Caki2 (cell line): ENCODE data around the gene UGGT2. TPM values are rescaled to one million over a fixed set of nuclear protein-coding genes. Genes with fewer than 3 reads are reported as not detected.
"Not testable (repeated sequence)": the region's sequence is repeated elsewhere in the genome, so short reads cannot be mapped to it uniquely, and the experiment has no call there.

Source experiments
- DNase-seq: peaks from one replicate; pipeline ENCODE4 v3.0.0-alpha.2; 2015; ENCODE audit warnings: low read depth
- in situ Hi-C: cut with HindIII; loops from 2 replicates; pipeline ENCODE4 v1.10.0; 2016; ENCODE audit warnings: low sequenced_read_pairs, low pct_unique_long_range_greater_than_20kb, mixed read lengths
- total RNA-seq: library from RNA; depleted of rRNA; stranded (reverse); fragments of >200 nt; shearing (Covaris generic); gene quantifications from 2 replicates; pipeline ENCODE4 v1.2.3, GENCODE V29; 2014; ENCODE audit warnings: low replicate concordance

UGGT2 gene
- total RNA-seq, 1 experiment from 2014 or later = 31.4 TPM

DNA sequence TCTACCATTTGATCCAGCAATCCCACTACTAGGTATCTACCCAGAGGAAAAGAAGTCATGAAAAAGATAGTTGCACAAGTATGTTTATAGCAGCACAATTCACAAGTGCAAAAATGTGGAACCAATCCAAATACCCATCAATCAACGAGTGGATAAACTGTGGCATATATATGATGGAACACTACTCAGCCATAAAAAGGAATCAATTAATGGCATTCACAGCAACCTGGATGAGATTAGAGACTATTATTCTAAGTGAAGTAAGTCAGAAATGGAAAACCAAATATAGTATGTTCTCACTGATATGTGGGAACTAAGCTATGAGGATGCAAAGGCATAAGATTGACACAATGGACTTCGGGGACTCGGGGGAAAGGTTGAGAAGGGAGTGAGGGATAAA lies 1.3 kb downstream of the UGGT2 start:
- in situ Hi-C loops = not testable (repeated sequence)

DNA sequence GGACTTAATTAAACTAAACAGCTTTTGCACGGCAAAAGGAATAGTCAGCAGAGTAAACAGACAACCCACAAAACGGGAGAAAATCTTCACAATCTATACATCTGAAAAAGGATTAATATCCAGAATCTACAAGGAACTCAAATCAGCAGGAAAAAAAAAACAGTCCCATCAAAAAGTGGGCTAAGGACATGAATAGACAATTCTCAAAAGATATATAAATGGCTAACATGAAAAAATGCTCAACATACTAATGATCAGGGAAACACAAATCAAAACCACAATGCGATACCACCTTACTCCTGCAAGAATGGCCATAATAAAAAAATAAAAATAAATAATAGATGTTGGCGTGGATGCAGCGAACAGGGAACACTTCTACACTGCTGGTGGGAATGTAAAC lies 1.7 kb downstream of the UGGT2 start:
- DNase-seq, in situ Hi-C loops: not testable (repeated sequence)

More for the DNA sequence above, 1.3 kb downstream of the UGGT2 start:
- DNase-seq = not testable (repeated sequence)

DNA sequence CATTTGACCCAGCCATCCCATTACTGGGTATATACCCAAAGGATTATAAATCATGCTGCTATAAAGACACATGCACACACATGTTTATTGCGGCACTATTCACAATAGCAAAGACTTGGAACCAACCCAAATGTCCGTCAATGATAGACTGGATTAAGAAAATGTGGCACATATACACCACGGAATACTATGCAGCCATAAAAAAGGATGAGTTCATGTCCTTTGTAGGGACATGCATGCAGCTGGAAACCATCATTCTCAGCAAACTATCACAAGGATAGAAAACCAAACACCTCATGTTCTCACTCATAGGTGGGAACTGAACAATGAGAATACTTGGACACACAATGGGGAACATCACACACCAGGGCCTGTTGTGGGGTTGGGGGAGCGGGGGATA lies 2.2 kb downstream of the UGGT2 start:
- in situ Hi-C loops, DNase-seq: not testable (repeated sequence)

DNA sequence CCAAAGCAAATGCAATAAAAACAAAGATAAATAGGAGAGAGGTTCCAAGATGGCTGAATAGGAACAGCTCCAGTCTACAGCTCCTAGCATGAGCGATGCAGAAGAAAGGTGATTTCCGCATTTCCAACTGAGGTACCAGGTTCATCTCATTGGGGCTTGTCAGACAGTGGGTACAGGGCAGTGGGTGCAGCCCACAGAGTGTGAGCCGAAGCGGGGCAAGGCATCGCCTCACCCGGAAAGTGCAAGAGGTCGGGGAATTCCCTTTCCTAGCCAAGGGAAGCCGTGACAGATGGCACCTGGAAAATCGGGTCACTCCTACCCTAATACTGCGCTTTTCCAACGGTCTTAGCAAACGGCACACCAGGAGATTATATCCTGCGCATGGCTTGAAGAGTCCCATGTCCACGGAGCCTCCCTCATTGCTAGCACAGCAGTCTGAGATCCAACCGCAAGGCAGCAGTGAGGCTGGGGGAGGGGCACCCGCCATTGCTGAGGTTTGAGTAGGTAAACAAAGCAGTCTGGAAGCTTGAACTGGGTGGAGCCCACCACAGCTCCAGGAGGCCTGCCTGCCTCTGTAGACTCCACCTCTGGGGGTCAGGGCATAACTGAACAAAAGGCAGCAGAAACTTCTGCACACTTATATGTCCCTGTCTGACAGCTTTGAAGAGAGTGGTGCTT lies 6.6 kb downstream of the UGGT2 start:
- in situ Hi-C loops = not testable (repeated sequence)
- peak; percentile 72 for DNase-seq

DNA sequence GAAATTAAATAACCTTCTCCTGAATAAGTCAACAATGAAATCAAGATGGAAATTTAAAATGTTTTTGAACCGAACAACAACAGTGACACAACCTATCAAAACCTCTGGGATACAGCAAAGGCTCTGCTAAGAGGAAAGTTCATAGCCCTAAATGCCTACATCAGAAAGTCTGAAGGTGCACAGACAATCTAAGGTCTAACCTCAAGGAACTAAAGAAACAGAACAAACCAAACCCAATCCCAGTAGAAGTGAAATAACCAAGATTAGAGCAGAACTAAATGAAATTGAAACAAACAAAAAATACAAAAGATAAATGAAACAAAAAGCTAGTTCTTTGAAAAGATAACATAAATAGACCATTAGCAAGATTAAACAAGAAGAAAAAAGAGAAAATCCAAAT lies 9.0 kb downstream of the UGGT2 start:
- no peak for DNase-seq
- in situ Hi-C loops = no loop called here

DNA sequence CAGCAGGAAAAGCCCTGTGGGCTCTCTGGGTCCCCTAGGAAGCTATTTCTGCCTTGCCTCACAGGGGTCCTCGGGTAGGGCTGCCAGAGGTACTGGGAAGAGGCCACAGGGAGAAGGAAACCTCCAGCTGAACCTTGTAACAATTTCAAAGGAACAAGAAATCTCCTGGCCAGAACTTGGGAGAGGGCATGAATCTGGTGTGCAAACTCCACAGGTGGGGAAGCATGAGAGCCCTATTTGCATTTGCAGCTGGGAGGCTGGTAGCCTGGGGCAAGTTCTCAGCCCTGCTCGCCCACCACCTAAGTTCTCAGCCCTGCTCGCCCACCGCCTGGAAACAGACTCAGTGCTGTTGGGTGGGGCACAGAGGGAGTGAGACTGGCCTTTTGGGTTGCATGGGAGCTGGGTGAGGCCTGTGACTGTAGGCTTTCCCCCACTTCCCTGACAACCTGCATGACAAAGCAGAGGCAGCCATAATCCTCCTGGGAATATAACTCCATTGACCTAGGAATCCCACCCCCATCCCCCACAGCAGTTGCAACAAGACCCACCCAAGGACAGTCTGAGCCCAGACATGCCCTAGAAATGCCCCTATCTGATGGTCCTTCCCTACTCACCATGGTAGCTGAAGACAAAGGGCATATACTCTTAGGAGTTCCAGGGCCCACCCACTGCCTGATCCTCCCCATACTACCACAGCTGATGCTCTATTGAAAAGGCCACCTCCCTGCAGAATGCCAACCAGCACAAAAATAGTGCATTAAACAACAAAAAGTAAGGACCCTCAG lies 11.7 kb downstream of the UGGT2 start:
- no peak for DNase-seq
- in situ Hi-C loops = no loop called here

DNA sequence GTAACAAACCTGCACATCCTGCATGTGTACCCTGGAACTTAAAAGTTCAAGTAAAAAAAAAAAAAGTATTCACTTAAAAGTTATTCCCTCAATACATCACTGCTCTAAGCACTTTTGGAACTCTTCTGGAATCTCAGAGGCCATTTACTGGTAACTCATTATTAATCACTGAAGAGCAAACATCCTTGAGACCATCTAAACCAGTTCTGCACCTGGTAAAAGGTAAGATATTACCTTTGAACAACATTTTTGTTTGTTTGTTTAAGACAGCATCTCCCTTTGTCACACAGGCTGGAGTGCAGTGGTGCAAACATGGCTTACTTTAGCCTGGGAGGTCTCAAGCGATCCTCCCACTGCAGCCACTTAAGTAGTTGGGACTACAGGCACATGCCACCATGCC lies 16.7 kb downstream of the UGGT2 start:
- in situ Hi-C loops = no loop called here
- no peak for DNase-seq

DNA sequence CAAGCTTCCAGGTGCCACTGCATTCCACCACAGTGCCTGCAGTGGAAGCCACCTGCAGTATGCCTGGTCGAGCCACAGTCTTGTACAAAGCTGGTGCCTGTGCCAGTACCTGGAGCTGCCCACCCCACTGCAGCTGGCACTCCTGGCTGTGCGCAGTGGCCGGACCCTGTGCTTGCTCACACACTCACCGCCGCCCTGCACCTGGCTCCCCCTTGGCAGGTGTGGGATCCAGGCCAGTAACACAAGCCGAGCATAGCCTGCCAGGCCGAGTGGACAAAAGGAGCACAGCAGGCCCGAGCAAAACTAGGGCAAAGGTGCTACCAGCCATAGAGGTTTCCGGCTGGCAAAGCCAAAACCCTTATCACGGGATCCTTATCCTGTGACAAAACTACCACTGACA lies 18.5 kb downstream of the UGGT2 start:
- in situ Hi-C loops = no loop called here
- no peak for DNase-seq

DNA sequence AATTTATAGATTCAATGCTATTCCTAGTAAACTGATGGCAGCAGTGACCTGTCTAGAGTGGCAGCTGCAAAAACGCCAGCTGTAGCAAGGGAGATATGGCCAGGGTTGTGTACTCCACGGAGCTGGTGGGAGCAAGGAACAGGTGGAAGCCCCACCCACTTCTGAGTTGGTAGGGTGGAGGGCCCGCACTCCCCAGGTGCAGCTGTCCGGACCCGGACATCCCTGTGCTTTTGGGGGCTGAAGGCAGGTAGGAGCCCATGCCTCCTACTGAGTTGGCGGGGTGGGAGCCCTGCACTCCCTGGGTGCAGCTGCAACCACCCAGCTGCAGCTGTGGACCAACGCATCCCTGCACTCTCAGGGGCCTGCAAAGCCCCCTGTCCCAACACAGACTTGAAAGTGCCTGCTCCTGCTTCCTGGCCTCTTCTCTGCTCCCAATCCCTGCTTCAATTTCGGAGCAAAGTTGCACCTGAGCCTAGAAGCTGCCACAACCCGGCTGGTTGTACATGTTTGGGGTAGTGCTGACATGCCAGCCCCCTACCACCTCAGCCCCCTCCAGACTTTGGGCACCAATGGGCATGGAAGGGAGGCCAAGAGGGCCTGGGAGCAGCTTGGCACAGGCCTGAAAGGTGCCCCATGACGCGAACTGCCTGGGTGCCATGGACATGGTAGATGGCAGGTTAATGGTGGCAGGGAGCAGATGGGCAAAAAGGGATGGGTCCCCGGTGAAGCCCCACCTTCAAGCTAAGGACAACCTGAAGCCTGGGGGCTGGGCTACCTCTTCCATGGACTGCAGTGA lies 19.8 kb downstream of the UGGT2 start:
- no peak for DNase-seq
- in situ Hi-C loops = no loop called here

DNA sequence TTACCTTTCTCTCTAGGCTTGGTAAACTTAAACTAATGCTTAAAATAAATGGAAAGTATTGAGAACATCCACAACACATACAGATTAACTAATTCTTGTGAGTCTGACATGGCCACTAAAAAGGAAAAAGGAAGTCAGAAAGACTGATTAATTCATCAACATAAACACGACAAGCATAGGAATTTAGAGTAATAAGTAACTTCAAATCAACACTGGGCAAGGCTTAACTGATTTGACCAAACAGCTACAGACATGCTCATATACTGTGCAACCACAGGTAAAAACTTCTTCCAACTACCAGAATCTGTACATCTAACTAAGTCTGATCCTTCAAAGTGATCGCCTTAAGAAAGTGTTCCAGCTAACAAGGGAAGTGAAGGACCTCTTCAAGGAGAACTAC lies 20.5 kb downstream of the UGGT2 start:
- in situ Hi-C loops = no loop called here
- no peak for DNase-seq

DNA sequence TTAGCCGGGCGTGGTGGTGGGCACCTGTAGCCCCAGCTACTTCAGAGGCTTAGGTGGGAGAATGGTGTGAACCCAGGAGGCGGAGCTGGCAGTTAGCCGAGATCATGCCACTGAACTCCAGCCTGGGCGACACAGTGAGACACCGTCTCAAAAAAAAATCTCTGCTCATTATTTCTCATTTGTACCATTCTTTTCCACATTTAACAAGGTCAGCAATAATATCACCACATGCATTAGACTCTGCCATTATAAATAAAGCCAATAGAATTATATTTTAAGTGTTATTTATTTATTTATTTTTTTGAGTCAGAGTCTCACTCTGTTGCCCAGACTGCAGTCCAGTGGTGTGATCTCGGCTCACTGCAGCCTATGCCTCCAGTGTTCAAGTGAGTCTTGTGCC lies 24.2 kb downstream of the UGGT2 start:
- in situ Hi-C loops = no loop called here
- DNase-seq = no peak

DNA sequence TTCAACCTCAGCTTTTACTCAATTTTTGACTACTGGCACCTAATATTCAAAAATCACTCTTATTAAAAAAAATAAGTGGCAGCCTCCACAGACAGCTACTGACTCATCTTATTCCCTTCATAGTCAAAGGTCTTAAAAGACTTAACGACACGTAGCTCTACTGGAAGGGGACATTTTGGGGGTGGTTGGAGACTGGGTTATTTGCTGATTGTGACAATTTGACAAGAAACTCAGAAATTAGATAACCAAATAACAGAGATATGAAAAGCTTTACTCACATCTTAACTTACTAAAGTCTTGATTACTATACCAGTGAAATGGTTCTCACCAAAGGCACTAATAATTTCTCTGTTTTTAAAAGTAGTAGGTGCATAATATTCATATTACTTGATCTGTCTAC lies 25.7 kb downstream of the UGGT2 start:
- DNase-seq = no peak
- in situ Hi-C loops = no loop called here

DNA sequence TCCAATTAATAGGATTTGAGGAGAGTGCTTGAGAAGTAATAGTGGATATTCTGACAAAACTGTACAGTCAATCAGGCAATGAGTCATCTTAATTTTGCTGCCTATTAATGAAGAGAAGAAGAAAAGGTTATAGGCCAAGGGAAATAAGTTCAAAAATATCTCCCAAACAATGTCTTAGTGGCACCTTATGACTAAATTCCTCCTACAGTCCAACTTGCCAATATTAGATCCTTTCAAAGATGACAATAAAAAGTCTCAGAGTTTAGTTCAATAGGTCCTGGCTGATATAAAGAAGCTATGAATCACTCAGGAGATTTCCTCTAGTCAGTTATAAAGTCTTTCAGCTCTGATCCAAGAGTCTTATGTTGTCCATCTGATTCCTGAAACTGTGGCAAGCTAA lies 27.9 kb downstream of the UGGT2 start:
- no peak for DNase-seq
- in situ Hi-C loops = no loop called here

DNA sequence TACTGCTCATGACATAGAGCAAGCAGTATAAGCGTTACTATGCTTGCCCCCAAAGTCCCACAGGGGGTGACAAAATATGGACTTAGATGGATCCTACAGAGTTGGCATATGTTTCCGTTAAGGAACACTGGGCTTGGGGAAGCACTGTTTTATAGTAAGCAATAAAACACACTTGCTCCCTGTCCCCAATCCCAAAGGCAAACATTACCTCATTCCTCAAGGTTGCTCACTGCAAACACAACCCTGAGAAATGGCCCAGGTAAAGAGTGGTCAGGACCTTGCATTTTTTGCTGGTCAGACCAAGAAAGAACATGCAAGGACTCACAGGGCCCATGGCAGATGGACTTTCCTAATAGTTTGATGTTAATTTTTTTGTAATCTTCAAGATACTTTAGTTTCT lies 32.3 kb downstream of the UGGT2 start:
- no peak for DNase-seq
- in situ Hi-C loops = no loop called here

DNA sequence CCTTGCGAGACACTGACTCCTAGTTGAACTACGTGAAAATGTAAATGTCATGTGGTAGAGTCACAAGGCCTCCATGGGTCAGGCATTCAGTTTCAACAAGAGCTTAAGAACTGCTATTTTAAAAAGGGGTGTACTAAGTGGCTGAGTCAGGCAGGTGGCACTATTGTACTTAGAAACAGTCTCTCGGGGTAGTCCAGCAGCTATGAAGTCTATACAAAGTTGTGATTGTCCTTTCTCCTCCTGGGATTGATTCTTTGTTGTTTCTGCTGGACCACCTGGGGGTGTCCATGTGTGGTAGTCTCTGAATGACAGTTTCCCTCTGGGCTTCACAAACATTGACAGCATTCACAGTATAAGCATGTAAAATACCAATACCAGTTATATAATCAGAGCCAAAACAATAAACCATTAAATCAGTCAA lies 33.0 kb downstream of the UGGT2 start:
- in situ Hi-C loops = no loop called here
- peak; percentile 67 for DNase-seq

DNA sequence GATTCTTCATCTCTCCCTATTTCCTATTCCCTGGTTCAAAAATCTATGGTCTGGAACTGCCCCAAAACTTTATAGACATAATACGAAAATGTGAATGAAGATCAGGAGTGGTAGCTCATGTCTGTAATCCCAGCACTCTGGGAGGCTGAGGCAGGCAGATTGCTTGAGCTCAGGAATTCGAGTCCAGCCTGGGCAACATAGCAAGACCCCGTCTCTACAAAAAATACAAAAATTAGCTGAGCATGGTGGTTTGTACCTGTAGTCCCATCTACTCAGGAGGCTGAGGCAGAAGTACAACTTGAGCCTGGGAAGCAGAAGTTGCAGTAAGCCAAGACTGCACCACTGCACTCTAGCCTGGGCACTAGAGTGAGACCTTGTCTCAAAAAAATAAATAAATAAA lies 35.1 kb downstream of the UGGT2 start:
- no peak for DNase-seq
- in situ Hi-C loops = no loop called here

DNA sequence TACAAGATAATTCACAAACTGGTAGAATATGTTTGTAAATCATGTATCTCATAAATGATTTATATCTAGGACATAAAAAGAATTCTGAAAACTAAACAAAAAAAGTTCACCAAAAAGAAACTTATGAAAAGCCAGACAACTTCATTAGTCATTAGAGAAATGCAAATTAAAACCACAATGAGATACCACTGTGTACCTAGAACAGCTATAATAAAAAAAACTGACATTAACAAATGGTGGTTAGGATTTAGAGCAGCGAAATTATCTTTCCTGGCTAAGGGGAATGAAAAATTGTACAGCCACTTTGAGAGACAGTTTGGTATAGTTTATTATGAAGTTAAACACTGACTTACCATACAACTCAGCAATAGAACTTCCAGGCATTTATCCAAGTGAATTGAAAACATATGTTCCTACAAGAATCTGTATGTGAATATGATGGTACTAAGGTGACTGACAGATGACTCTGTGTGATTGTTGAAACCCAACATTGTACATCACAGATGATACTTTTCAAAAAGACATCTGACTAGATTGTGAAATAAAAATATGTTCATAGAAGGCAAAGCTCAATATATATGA lies 41.8 kb downstream of the UGGT2 start:
- in situ Hi-C loops = no loop called here
- DNase-seq = no peak

DNA sequence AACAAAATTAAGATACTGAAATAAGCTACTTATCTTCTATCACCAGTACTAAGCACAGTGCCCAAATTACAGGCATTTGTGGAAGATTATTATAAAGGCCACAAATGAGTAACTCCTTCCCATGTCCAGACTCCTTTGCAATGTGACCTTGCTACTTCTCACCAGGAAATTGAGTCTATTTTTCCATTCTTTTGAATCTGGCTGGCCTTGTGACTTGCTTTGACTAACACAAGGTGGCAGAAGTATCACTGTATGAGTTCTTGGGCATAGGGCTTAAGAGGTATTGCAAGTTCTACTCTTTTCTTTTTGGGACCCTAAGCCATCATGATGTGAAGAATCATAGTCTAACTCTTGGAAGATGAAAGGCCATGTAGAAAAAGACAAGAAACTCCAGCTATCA lies 49.9 kb downstream of the UGGT2 start:
- in situ Hi-C loops = no loop called here
- DNase-seq = peak; percentile 33
